Cardiac fibroblast (primary cell): ENCODE data around the gene ADAT2.
A peak's percentile ranks its signal among the peaks of the same experiment; 100 is the strongest.

Experiments used
- DNase-seq, 2 donors: peaks; one replicate each; pipeline versions ENCODE4 v3.0.0 to v3.0.0-alpha.2; 2010; ENCODE audit warnings: low read depth in 2 of 2
- H3K4me3 ChIP-seq, 2 donors: replicated peaks in 1 of 2; 1 replicate in 1 of 2; 2 replicates in 1 of 2; pipeline ENCODE4 v1.5.1; 2011; ENCODE audit warnings: low read depth in 2 of 2, low read length in 2 of 2, mild to moderate bottlenecking in 2 of 2, moderate library complexity in 1 of 2
- CTCF ChIP-seq: IDR thresholded peaks from one replicate; pipeline ENCODE4 v1.5.1; 2011; ENCODE audit warnings: low read depth, mild to moderate bottlenecking, low read length, inconsistent platforms

Gene ADAT2

GRCh38 chr6:143450453-143451371 lies at the start of gene ADAT2, which contains the start of gene PEX3:
TSS of gene ADAT2 (minus strand) at chr6:143450695. CDS start at chr6:143450658, 37 bp downstream.
TSS of gene PEX3 (plus strand) at chr6:143450805. CDS start at chr6:143451043, 238 bp downstream.
- peak within 1 kb of the TSS; percentile 91 for H3K4me3 ChIP-seq
- TF ChIP-seq CTCF: no peak
- peak; percentile 96 for DNase-seq

GRCh38 chr6:143498428-143498827 lies 47.9 kb upstream of the ADAT2 start:
- no peak for DNase-seq

GRCh38 chr6:143496974-143497373 lies 46.5 kb upstream of the ADAT2 start:
- no peak overlapping the region for H3K4me3 ChIP-seq
- no peak for TF ChIP-seq CTCF
- DNase-seq: no peak

More at GRCh38 chr6:143498428-143498827, 47.9 kb upstream of the ADAT2 start:
- no peak for TF ChIP-seq CTCF
- H3K4me3 ChIP-seq: no peak overlapping the region

GRCh38 chr6:143490775-143491174 lies 40.3 kb upstream of the ADAT2 start:
- TF ChIP-seq CTCF: no peak
- DNase-seq: no peak
- H3K4me3 ChIP-seq: no peak overlapping the region

GRCh38 chr6:143490244-143490643 lies 39.7 kb upstream of the ADAT2 start:
- TF ChIP-seq CTCF: no peak
- no peak for DNase-seq

GRCh38 chr6:143486752-143487151 lies 36.3 kb upstream of the ADAT2 start:
- H3K4me3 ChIP-seq: no peak overlapping the region

More at GRCh38 chr6:143490244-143490643, 39.7 kb upstream of the ADAT2 start:
- no peak overlapping the region for H3K4me3 ChIP-seq

More at GRCh38 chr6:143486752-143487151, 36.3 kb upstream of the ADAT2 start:
- TF ChIP-seq CTCF: no peak
- DNase-seq: no peak
